ENCODE results near the gene GTSF1L.

- no peak for TF ChIP-seq POLR2A (IDR thresholded peaks at IDR 0.05)
- TF ChIP-seq CTCF (IDR thresholded peaks at IDR 0.05), result no peak
- TF ChIP-seq POLR2AphosphoS5 (IDR thresholded peaks at IDR 0.05), result no peak
Observed at GRCh38 chr20:43716123-43716522, 10.7 kb downstream of the GTSF1L start.

Measured in breast epithelium (tissue), 3 donors.